Activated CD8-positive, alpha-beta memory T cell treated with anti-CD3 and anti-CD28 coated beads, Interleukin-2, amount 10 ng/mL, durations not matched to agents 7 days and 5 days (primary cell): ENCODE measurements around the gene FAM107B. TPM values are rescaled to one million over a fixed set of nuclear protein-coding genes. Genes with fewer than 3 reads are reported as not detected.
"Not testable (repeated sequence)": the region's sequence is repeated elsewhere in the genome, so short reads cannot be mapped to it uniquely, and the experiment has no call there.

Experiments used
- ATAC-seq: fragments of 150-1000 bp; cut with Tn5 transposase; one replicate; pipeline ENCODE4 v1.10.0; 2021; ENCODE audit warnings: moderate library complexity
- CTCF ChIA-PET: fragments of 350-600 bp; sonication (Branson Sonifier 250); formaldehyde crosslinking; loops from one replicate; lab custom pipeline; 2021; ENCODE audit warnings: antibody characterized with exemption; lab: Charles Lee
- DNase-seq: peaks from one replicate; pipeline ENCODE4 v3.0.0-alpha.2; 2020
- H3K27ac Mint-ChIP-seq: one replicate; pipeline ENCODE4 v1.8.0; 2021; ENCODE audit warnings: mild to moderate bottlenecking, mixed read lengths
- H3K27me3 Mint-ChIP-seq: one replicate; pipeline ENCODE4 v1.8.0; 2021; ENCODE audit warnings: mixed read lengths
- H3K36me3 Mint-ChIP-seq: one replicate; pipeline ENCODE4 v1.8.0; 2021; ENCODE audit warnings: mild to moderate bottlenecking, mixed read lengths
- H3K4me1 Mint-ChIP-seq: one replicate; pipeline ENCODE4 v1.8.0; 2021; ENCODE audit warnings: mixed read lengths
- H3K4me3 Mint-ChIP-seq: one replicate; pipeline ENCODE4 v1.8.0; 2021; ENCODE audit warnings: mild to moderate bottlenecking, moderate library complexity, mixed read lengths
- H3K9me3 Mint-ChIP-seq: one replicate; pipeline ENCODE4 v1.8.0; 2022; ENCODE audit warnings: low read depth, mixed read lengths
- total RNA-seq, 2 experiments: library from RNA; stranded (reverse); gene quantifications; one replicate each; pipeline ENCODE4 v1.2.3, GENCODE V29; 2021

Gene FAM107B
- total RNA-seq = 100 to 1,000 TPM; 114 to 208 TPM

GRCh38 chr10:14774797-14775196 lies at the start of gene FAM107B:
Gene FAM107B, minus strand, starts transcription at chr10:14774897. Its CDS starts 234 bp downstream, at chr10:14774663.
- DNase-seq (no peak), ATAC-seq (no peak)
- CTCF ChIA-PET = no interaction called here
- no peak within 1 kb of the TSS for H3K4me3 Mint-ChIP-seq
- H3K4me1 Mint-ChIP-seq = no peaks in the 10 kb centered on the region
- H3K36me3 Mint-ChIP-seq = peaks cover 1% of the 10 kb centered on the region
- H3K27ac Mint-ChIP-seq = no peak within 1 kb of the TSS
- H3K27me3 Mint-ChIP-seq = no peaks in the 10 kb centered on the region
- H3K9me3 Mint-ChIP-seq = no peaks in the 10 kb centered on the region

DNA sequence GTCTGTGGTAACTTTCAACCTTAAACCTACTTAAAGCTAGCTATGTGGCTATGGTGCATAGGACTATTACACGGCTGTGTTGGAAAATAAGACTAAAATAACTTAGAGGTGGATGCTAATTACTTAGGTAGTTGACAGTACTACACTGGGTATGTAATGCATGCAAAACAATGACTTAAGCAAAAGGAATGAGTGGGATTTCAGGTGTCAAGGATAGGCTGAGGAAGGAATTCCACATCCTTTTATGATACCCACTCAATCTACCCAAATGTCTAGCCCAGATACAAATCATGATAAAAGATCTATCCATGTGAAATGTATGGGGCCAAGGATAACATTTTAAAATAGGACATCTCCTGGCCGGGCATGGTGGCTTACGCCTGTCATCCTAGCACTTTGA lies 49.3 kb upstream of the FAM107B start:
- CTCF ChIA-PET = interaction anchor here (0.9 to 3.4 kb wide), 11 partner anchors 13 to 325 kb away, joined by 4 to 22 read pairs (median 6); partner anchors contain the start of genes CDNF, HSPA14 and MSANTD7
- ATAC-seq = no peak
- peaks cover 13% of the 10 kb centered on the region for H3K27me3 Mint-ChIP-seq
- DNase-seq = no peak
- no peak overlapping the region for H3K27ac Mint-ChIP-seq
- peaks cover 4% of the 10 kb centered on the region for H3K4me1 Mint-ChIP-seq
- H3K9me3 Mint-ChIP-seq = no peaks in the 10 kb centered on the region
- H3K4me3 Mint-ChIP-seq = no peak overlapping the region
- H3K36me3 Mint-ChIP-seq = no peaks in the 10 kb centered on the region

- H3K27me3 Mint-ChIP-seq = peaks cover 13% of the 10 kb centered on the region
- DNase-seq (no peak), ATAC-seq (peak; percentile 49)
- no peak overlapping the region for H3K4me3 Mint-ChIP-seq
- H3K4me1 Mint-ChIP-seq = peaks cover 4% of the 10 kb centered on the region
- H3K27ac Mint-ChIP-seq = no peak overlapping the region
- CTCF ChIA-PET = interaction anchor here (0.6 to 3.4 kb wide), 23 partner anchors 9 to 635 kb away, joined by 3 to 22 read pairs (median 4); partner anchors contain the start of genes CDNF, HSPA14 and MSANTD7
- no peaks in the 10 kb centered on the region for H3K36me3 Mint-ChIP-seq
- H3K9me3 Mint-ChIP-seq = no peaks in the 10 kb centered on the region
Measured at GRCh38 chr10:14822879-14823755, 48.4 kb upstream of the FAM107B start.

- CTCF ChIA-PET = interaction anchor here (0.6 to 3.4 kb wide), 11 partner anchors 11 to 633 kb away, joined by 3 to 22 read pairs (median 5); no protein-coding TSS in a partner anchor
- no peak for DNase-seq
- Mint-ChIP-seq H3K27ac (no peak overlapping the region), H3K4me3 (no peak overlapping the region), H3K36me3 (no peaks in the 10 kb centered on the region), H3K4me1 (peaks cover 4% of the 10 kb centered on the region), H3K9me3 (no peaks in the 10 kb centered on the region), H3K27me3 (peaks cover 13% of the 10 kb centered on the region)
- ATAC-seq = no peak
Measured at GRCh38 chr10:14821635-14822375, 47.1 kb upstream of the FAM107B start.

GRCh38 chr10:14820775-14821154 lies 46.1 kb upstream of the FAM107B start:
- Mint-ChIP-seq H3K36me3 (no peaks in the 10 kb centered on the region), H3K9me3 (no peaks in the 10 kb centered on the region), H3K4me1 (peaks cover 2% of the 10 kb centered on the region), H3K4me3 (no peak overlapping the region), H3K27ac (no peak overlapping the region), H3K27me3 (peaks cover 5% of the 10 kb centered on the region)
- CTCF ChIA-PET = interaction anchor here (0.6 to 2.7 kb wide), 3 partner anchors 284 to 376 kb away, joined by 3 to 10 read pairs (median 6); no protein-coding TSS in a partner anchor
- DNase-seq (no peak), ATAC-seq (no peak)

DNA sequence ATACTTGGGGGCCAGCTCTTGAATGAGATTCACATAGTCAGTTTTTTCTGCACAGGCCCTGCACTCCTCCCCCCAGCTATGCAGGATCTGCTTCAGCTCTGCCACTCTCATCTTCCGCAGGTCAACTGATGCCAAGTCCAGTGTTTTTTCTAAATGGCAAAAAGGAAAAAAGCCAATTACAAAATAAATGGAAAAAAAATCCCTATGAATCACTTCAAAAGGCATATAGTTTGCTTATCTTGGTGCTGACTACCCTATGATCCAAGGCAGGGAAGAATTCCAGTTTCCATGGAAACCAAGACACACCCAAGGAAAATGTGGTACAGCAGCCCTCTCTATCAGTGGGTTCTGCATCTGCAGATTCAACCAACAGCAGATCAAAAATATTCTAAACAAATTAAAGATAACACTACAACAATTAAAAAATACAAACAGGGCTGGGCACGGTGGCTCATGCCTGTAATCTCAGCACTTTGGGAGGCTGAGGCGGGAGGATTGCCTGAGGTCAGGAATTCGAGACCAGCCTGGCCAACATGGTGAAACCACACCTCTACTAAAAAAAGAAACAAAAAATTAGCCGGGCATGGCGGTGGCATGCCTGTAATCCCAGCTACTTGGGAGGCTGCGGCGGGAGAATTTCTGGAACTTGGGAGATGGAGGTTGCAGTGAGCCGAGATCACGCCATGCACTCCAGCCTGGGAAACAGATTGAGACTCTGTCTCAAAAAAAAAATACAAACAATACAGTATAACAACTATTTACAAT lies 45.5 kb upstream of the FAM107B start:
- CTCF ChIA-PET = interaction anchor here (0.6 to 2.7 kb wide), 3 partner anchors 322 to 623 kb away, joined by 3 to 10 read pairs (median 6); no protein-coding TSS in a partner anchor
- Mint-ChIP-seq H3K9me3 (no peaks in the 10 kb centered on the region), H3K36me3 (no peaks in the 10 kb centered on the region), H3K27ac (no peak overlapping the region), H3K4me1 (peaks cover 2% of the 10 kb centered on the region), H3K27me3 (peaks cover under 1% of the 10 kb centered on the region), H3K4me3 (no peak overlapping the region)
- no peak for ATAC-seq
- DNase-seq = no peak

DNA sequence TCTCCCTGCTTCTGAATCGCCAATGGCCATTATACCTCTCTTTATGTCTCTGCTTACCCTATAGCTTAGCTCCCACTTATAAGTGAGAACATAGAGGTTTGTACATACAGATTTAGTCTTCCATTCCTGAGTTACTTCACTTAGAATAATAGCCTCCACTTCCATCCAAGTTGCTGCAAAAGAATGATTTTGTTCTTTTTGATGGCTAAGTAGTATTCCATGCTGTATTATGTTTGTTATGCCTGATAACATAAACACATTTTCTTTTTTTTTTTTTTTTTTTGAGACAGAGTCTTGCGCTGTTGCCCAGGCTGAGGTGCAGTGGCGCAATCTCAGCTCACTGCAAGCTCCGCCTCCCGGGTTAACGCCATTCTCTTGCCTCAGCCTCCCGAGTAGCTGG lies 42.0 kb upstream of the FAM107B start:
- H3K4me1 Mint-ChIP-seq = peaks cover 16% of the 10 kb centered on the region
- H3K36me3 Mint-ChIP-seq, H3K9me3 Mint-ChIP-seq, H3K27ac Mint-ChIP-seq, DNase-seq, H3K27me3 Mint-ChIP-seq, H3K4me3 Mint-ChIP-seq, ATAC-seq, CTCF ChIA-PET: not testable (repeated sequence)

DNA sequence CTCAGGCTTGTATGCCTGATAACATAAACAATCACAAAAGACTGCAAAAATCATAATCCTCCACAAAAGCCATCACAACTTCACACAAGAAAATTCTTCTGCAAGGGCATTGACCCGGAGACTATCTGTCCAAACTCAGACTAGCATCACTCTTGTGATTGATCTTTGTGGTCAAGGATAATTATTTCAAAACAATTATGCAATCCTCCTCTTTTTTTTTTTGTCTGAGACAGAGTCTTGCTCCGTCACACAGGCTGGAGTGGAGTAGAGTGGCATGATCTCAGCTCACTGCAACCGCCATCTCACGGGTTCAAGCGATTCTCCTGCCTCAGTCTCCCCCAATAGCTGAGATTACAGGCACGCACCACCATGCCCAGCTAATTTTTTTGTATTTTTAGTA lies 41.0 kb upstream of the FAM107B start:
- no peaks in the 10 kb centered on the region for H3K27me3 Mint-ChIP-seq

GRCh38 chr10:14812271-14812670 lies 37.6 kb upstream of the FAM107B start:
- Mint-ChIP-seq H3K36me3 (no peaks in the 10 kb centered on the region), H3K4me3 (peak overlapping the region; percentile 48), H3K9me3 (no peaks in the 10 kb centered on the region), H3K4me1 (peaks cover 16% of the 10 kb centered on the region), H3K27ac (no peak overlapping the region), H3K27me3 (no peaks in the 10 kb centered on the region)
- CTCF ChIA-PET = no interaction called here
- peak; percentile 42 for ATAC-seq
- no peak for DNase-seq

More for the DNA sequence above, 41.0 kb upstream of the FAM107B start:
- no peaks in the 10 kb centered on the region for H3K36me3 Mint-ChIP-seq
- no peaks in the 10 kb centered on the region for H3K9me3 Mint-ChIP-seq
- DNase-seq (peak; percentile 7), ATAC-seq (no peak)
- H3K4me1 Mint-ChIP-seq = peaks cover 16% of the 10 kb centered on the region
- no peak overlapping the region for H3K27ac Mint-ChIP-seq
- CTCF ChIA-PET = no interaction called here
- H3K4me3 Mint-ChIP-seq = no peak overlapping the region

GRCh38 chr10:14810969-14811953 lies 36.6 kb upstream of the FAM107B start:
- DNase-seq (no peak), ATAC-seq (no peak)
- H3K9me3 Mint-ChIP-seq = no peaks in the 10 kb centered on the region
- H3K36me3 Mint-ChIP-seq = no peaks in the 10 kb centered on the region
- CTCF ChIA-PET = interaction anchor here (2.1 kb wide), 1 partner anchor 12 kb away, joined by 6 read pairs; no protein-coding TSS in a partner anchor
- H3K4me3 Mint-ChIP-seq = no peak overlapping the region
- no peak overlapping the region for H3K27ac Mint-ChIP-seq
- H3K27me3 Mint-ChIP-seq = peaks cover 6% of the 10 kb centered on the region
- peaks cover 16% of the 10 kb centered on the region for H3K4me1 Mint-ChIP-seq

DNA sequence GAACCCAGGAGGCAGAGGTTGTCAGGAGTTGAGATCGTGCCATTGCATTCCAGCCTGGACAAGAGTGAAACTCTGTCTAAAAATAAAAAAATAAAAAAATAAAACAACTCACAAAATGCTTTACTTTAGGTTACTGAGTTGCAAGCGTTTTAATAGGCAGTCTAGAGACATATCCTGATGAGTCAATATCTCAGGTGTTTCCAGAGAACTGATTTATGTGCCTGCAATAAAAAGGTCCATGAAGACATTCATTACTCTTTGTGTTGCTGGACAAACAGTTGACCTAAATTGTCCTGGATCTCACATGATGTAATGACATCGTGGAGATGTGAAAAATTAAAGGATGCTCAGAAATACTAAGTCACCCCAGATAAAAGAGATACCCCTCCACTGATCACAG lies 31.6 kb upstream of the FAM107B start:
- H3K27me3 Mint-ChIP-seq = peaks cover 10% of the 10 kb centered on the region
- DNase-seq (no peak), ATAC-seq (no peak)
- peaks cover 2% of the 10 kb centered on the region for H3K4me1 Mint-ChIP-seq
- H3K36me3 Mint-ChIP-seq = no peaks in the 10 kb centered on the region
- H3K4me3 Mint-ChIP-seq = no peak overlapping the region
- no peak overlapping the region for H3K27ac Mint-ChIP-seq
- CTCF ChIA-PET = no interaction called here
- no peaks in the 10 kb centered on the region for H3K9me3 Mint-ChIP-seq

GRCh38 chr10:14803827-14804226 lies 29.1 kb upstream of the FAM107B start:
- H3K9me3 Mint-ChIP-seq = no peaks in the 10 kb centered on the region
- no peak overlapping the region for H3K27ac Mint-ChIP-seq
- H3K4me1 Mint-ChIP-seq = no peaks in the 10 kb centered on the region
- ATAC-seq (no peak), DNase-seq (no peak)
- H3K36me3 Mint-ChIP-seq = no peaks in the 10 kb centered on the region
- CTCF ChIA-PET = no interaction called here
- peaks cover 17% of the 10 kb centered on the region for H3K27me3 Mint-ChIP-seq
- no peak overlapping the region for H3K4me3 Mint-ChIP-seq
